Duodenal mucosa (tissue), 2 donors: Measurements from ENCODE around the gene AGL.

Source experiments
- H3K27ac ChIP-seq: one replicate; pipeline ENCODE4 v1.7.0; 2013; ENCODE audit warnings: low read depth, low read length
- H3K27me3 ChIP-seq, 2 donors: one replicate each; pipeline ENCODE4 v1.7.0; 2013; ENCODE audit warnings: low read length in 2 of 2, control low read depth in 1 of 2; ENCODE audit not compliant: insufficient read depth in 2 of 2, control insufficient read depth in 1 of 2
- H3K36me3 ChIP-seq, 2 donors: one replicate each; pipeline ENCODE4 v1.7.0; 2013; ENCODE audit warnings: low read length in 2 of 2, control low read depth in 1 of 2; ENCODE audit not compliant: insufficient read depth in 2 of 2, control insufficient read depth in 1 of 2
- H3K4me1 ChIP-seq, 2 donors: one replicate each; pipeline ENCODE4 v1.7.0; 2013; ENCODE audit warnings: low read length in 2 of 2, control low read depth in 1 of 2; ENCODE audit not compliant: insufficient read depth in 2 of 2, control insufficient read depth in 1 of 2
- H3K4me3 ChIP-seq, 2 donors: one replicate each; pipeline ENCODE4 v1.7.0; 2013; ENCODE audit warnings: low read length in 2 of 2, low read depth in 1 of 2
- H3K9ac ChIP-seq, 2 donors: one replicate each; pipeline ENCODE4 v1.7.0; 2013; ENCODE audit warnings: low read length in 2 of 2, low read depth in 1 of 2
- H3K9me3 ChIP-seq, 2 donors: one replicate each; pipeline ENCODE4 v1.7.0; 2013; ENCODE audit warnings: low read length in 2 of 2, control low read depth in 1 of 2; ENCODE audit not compliant: control insufficient read depth in 1 of 2

Gene AGL

GRCh38 chr1:99934801-99935200, 84.6 kb downstream of the AGL start:
- no peaks in the 10 kb centered on the region for H3K27me3 ChIP-seq
- H3K9ac ChIP-seq, result no peak overlapping the region
- no peak overlapping the region for H3K4me3 ChIP-seq

GRCh38 chr1:99935534-99935933, 85.4 kb downstream of the AGL start:
- Histone ChIP-seq H3K4me3 (no peak overlapping the region), H3K27me3 (no peaks in the 10 kb centered on the region), H3K27ac (no peak overlapping the region), H3K4me1 (no peaks in the 10 kb centered on the region), H3K9me3 (no peaks in the 10 kb centered on the region), H3K9ac (no peak overlapping the region), H3K36me3 (no peaks in the 10 kb centered on the region)

More at GRCh38 chr1:99934801-99935200, 84.6 kb downstream of the AGL start:
- Histone ChIP-seq H3K36me3 (no peaks in the 10 kb centered on the region), H3K9me3 (no peaks in the 10 kb centered on the region), H3K27ac (no peak overlapping the region), H3K4me1 (no peaks in the 10 kb centered on the region)

DNA sequence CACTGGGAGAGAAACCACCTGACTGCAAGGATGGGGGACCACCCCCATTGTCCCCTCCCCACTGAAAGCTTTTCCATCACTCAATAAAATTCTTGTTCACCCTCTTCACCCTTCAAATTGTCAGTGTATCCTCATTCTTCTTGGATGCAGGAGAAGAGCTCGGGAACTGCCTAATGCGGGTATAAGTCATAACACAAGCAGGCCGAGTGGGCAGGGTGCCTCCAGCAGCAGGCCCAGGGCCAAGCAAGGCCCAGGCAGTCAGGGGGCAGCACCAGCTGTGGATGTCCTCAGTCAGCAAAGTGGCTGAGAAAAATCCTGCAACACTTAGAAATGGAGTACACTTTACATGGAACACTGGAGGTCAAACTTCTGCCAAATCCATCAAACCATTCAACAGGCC, 85.9 kb downstream of the AGL start:
- Histone ChIP-seq H3K27ac (no peak overlapping the region), H3K36me3 (no peaks in the 10 kb centered on the region), H3K27me3 (no peaks in the 10 kb centered on the region), H3K4me1 (no peaks in the 10 kb centered on the region), H3K9me3 (no peaks in the 10 kb centered on the region), H3K4me3 (no peak overlapping the region), H3K9ac (no peak overlapping the region)

DNA sequence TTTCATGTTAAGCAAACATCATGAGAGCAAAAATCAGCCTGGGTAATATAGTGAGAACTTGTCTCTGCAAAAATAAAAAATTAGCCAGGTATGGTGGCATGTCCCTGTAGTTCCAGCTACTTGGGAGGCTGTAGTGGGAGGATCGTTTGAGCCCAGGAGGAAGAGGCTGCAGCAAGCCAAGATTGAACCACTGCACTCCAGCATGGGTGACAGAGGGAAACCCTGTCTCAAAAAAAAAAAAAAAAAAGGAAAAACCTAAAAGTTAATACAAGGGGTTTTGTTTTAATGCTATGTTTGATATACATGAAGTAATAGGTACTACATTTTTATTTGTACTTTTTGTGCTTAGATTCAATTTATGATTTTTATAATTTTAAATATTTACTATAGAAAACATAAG, 92.6 kb downstream of the AGL start:
- Histone ChIP-seq H3K9ac (no peak overlapping the region), H3K4me1 (peaks cover 0 to 5% of the 10 kb centered on the region in 2 donors), H3K36me3 (no peaks in the 10 kb centered on the region), H3K27me3 (no peaks in the 10 kb centered on the region), H3K4me3 (no peak overlapping the region), H3K9me3 (no peaks in the 10 kb centered on the region), H3K27ac (no peak overlapping the region)

- Histone ChIP-seq H3K9ac (no peak overlapping the region), H3K27me3 (no peaks in the 10 kb centered on the region), H3K4me1 (peaks cover 0 to 5% of the 10 kb centered on the region in 2 donors), H3K9me3 (no peaks in the 10 kb centered on the region), H3K27ac (no peak overlapping the region), H3K4me3 (no peak overlapping the region), H3K36me3 (no peaks in the 10 kb centered on the region)
Measured at GRCh38 chr1:99943223-99943794, 93.1 kb downstream of the AGL start.

DNA sequence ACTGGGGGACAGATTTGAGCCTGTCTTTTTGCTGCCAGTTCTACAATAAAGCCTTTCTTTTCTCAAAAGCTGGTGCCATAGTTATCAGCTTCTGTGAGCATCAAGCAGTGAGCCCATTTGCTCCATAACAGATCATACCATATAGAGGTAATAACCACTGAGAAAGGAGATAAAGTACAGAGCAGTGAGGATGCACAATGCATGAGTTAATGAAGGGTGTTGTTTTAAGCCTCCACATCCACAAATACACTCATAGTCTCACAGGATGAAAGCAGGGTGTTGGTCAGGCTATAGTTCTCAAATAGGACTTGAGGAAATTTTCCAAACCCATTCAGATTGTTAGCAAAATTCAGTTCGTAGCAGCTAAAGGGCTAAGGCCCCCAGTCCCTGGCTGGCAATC, 94.0 kb downstream of the AGL start:
- Histone ChIP-seq H3K4me3 (no peak overlapping the region), H3K9me3 (no peaks in the 10 kb centered on the region), H3K36me3 (no peaks in the 10 kb centered on the region), H3K9ac (no peak overlapping the region), H3K27ac (no peak overlapping the region), H3K27me3 (no peaks in the 10 kb centered on the region), H3K4me1 (peaks cover 0 to 5% of the 10 kb centered on the region in 2 donors)

GRCh38 chr1:99945174-99945573, 95.0 kb downstream of the AGL start:
- Histone ChIP-seq H3K9me3 (no peaks in the 10 kb centered on the region), H3K9ac (no peak overlapping the region), H3K36me3 (no peaks in the 10 kb centered on the region), H3K4me1 (peaks cover 0 to 5% of the 10 kb centered on the region in 2 donors), H3K27ac (no peak overlapping the region), H3K27me3 (no peaks in the 10 kb centered on the region), H3K4me3 (no peak overlapping the region)

- Histone ChIP-seq H3K4me3 (no peak overlapping the region), H3K27ac (no peak overlapping the region), H3K36me3 (no peaks in the 10 kb centered on the region), H3K9me3 (no peaks in the 10 kb centered on the region), H3K9ac (no peak overlapping the region), H3K4me1 (no peaks in the 10 kb centered on the region), H3K27me3 (no peaks in the 10 kb centered on the region)
Measured at GRCh38 chr1:99950486-99950885, 100.3 kb downstream of the AGL start.

DNA sequence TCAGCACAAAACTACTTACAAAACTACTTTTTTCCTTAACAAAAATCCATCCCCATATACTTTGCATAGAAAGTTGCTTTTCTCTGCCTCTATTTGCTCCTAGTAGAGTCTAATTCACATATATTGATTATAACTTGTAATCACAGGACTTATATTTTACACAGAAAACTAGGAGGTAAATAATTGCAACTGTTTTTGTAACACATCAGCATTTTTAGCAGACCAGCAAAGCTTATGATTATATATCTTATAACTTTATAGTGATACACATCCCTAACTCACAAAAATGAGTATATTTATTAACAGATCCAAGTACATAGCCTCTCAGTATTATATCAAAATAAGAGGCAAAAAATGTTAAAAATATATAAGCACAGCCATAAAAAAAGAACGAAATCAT, 102.4 kb downstream of the AGL start:
- Histone ChIP-seq H3K9me3 (no peaks in the 10 kb centered on the region), H3K36me3 (no peaks in the 10 kb centered on the region), H3K4me1 (no peaks in the 10 kb centered on the region), H3K27me3 (no peaks in the 10 kb centered on the region), H3K4me3 (no peak overlapping the region), H3K27ac (no peak overlapping the region), H3K9ac (no peak overlapping the region)

- Histone ChIP-seq H3K4me3 (no peak overlapping the region), H3K4me1 (no peaks in the 10 kb centered on the region), H3K9ac (no peak overlapping the region), H3K9me3 (no peaks in the 10 kb centered on the region), H3K36me3 (no peaks in the 10 kb centered on the region), H3K27me3 (no peaks in the 10 kb centered on the region), H3K27ac (no peak overlapping the region)
Measured at GRCh38 chr1:99955375-99955774, 105.2 kb downstream of the AGL start.

GRCh38 chr1:99956755-99957154, 106.6 kb downstream of the AGL start:
- no peak overlapping the region for H3K4me3 ChIP-seq

More at GRCh38 chr1:99956755-99957154, 106.6 kb downstream of the AGL start:
- H3K4me1 ChIP-seq, result no peaks in the 10 kb centered on the region
- H3K27me3 ChIP-seq, result no peaks in the 10 kb centered on the region
- H3K27ac ChIP-seq, result no peak overlapping the region
- no peaks in the 10 kb centered on the region for H3K36me3 ChIP-seq
- no peak overlapping the region for H3K9ac ChIP-seq
- H3K9me3 ChIP-seq, result no peaks in the 10 kb centered on the region
